IMR-90 (cell line): ENCODE measurements around the gene SLC35G6. TPM values are rescaled to one million over a fixed set of nuclear protein-coding genes. Genes with fewer than 3 reads are reported as not detected.
A peak's percentile ranks its signal among the peaks of the same experiment; 100 is the strongest.

Experiments used
- ATAC-seq: fragments of 200-7000 bp; cut with Tn5 transposase; 2 replicates; pipeline ENCODE4 v1.9.1; 2020; ENCODE audit warnings: low read depth, mild to moderate bottlenecking, moderate library complexity
- BruUV-seq: library from RNA; stranded (reverse); fragments of 400-500 nt; replicated peaks from 2 replicates; lab custom pipeline; 2021; lab: Mats Ljungman, UMichigan
- CTCF ChIA-PET: fragments of 300-600 bp; formaldehyde crosslinking; extraction: SDS; loops from one replicate; lab custom pipeline; 2021; ENCODE audit warnings: antibody characterized with exemption; lab: Yijun Ruan, JAX
- POLR2A ChIA-PET: fragments of 300-600 bp; sonication (Branson Sonifier 250); formaldehyde crosslinking; loops from one replicate; lab custom pipeline; 2022; ENCODE audit warnings: antibody characterized with exemption; ENCODE audit not compliant: unreplicated experiment; lab: Charles Lee
- DNase-seq: peaks from one replicate; pipeline ENCODE4 v3.0.0; 2013
- H2AFZ ChIP-seq: replicated peaks from 2 replicates; pipeline ENCODE3; 2013; ENCODE audit warnings: low read length, mild to moderate bottlenecking; ENCODE audit not compliant: poor library complexity
- H2AK5ac ChIP-seq: 2 replicates; pipeline ENCODE4 v1.6.1; 2013; ENCODE audit warnings: low read depth, low read length, inconsistent platforms
- H2AK9ac ChIP-seq: replicated peaks from 2 replicates; pipeline ENCODE3; 2013; ENCODE audit warnings: mild to moderate bottlenecking, low read depth, low read length, moderate library complexity; ENCODE audit not compliant: poor library complexity
- H2BK120ac ChIP-seq: 2 replicates; pipeline ENCODE4 v1.6.1; 2013; ENCODE audit warnings: low read depth, low read length, inconsistent platforms
- H2BK15ac ChIP-seq: 3 replicates; pipeline ENCODE4 v1.6.1; 2013; ENCODE audit warnings: low read depth, low read length, inconsistent platforms
- H2BK20ac ChIP-seq: 2 replicates; pipeline ENCODE4 v1.6.1; 2013; ENCODE audit warnings: low read depth, mild to moderate bottlenecking, inconsistent platforms, low read length, moderate library complexity
- H2BK5ac ChIP-seq: 2 replicates; pipeline ENCODE4 v1.6.1; 2013; ENCODE audit warnings: mild to moderate bottlenecking, low read depth, low read length, inconsistent platforms; ENCODE audit not compliant: poor library complexity, severe bottlenecking
- H3K14ac ChIP-seq: replicated peaks from 2 replicates; pipeline ENCODE4 v1.6.1; 2013; ENCODE audit warnings: low read depth, low read length, inconsistent platforms
- H3K18ac ChIP-seq: 2 replicates; pipeline ENCODE4 v1.6.1; 2013; ENCODE audit warnings: low read depth, low read length, control low read depth
- H3K23ac ChIP-seq: 2 replicates; pipeline ENCODE4 v1.6.1; 2013; ENCODE audit warnings: low read depth, low read length, inconsistent platforms
- H3K27ac ChIP-seq: 2 replicates; pipeline ENCODE4 v1.5.1; 2013; ENCODE audit warnings: mild to moderate bottlenecking, control low read depth, low read length; ENCODE audit not compliant: insufficient read depth
- H3K27me3 ChIP-seq: 2 replicates; pipeline ENCODE4 v1.6.1; 2013; ENCODE audit warnings: low read length; ENCODE audit not compliant: control insufficient read depth, insufficient read depth
- H3K36me3 ChIP-seq: 2 replicates; pipeline ENCODE4 v1.6.1; 2013; ENCODE audit warnings: low read length, mixed read lengths; ENCODE audit not compliant: control insufficient read depth, insufficient read depth
- H3K4ac ChIP-seq: 2 replicates; pipeline ENCODE4 v1.6.1; 2013; ENCODE audit warnings: low read depth, low read length, inconsistent platforms
- H3K4me1 ChIP-seq: 2 replicates; pipeline ENCODE4 v1.6.1; 2013; ENCODE audit warnings: low read length, mixed read lengths; ENCODE audit not compliant: control insufficient read depth, insufficient read depth
- H3K4me2 ChIP-seq: 2 replicates; pipeline ENCODE4 v1.6.1; 2013; ENCODE audit warnings: low read depth, mild to moderate bottlenecking, control low read depth, low read length, moderate library complexity
- H3K4me3 ChIP-seq: 2 replicates; pipeline ENCODE4 v1.5.1; 2013; ENCODE audit warnings: low read depth, mild to moderate bottlenecking, control low read depth, low read length, moderate library complexity; ENCODE audit not compliant: insufficient read depth
- H3K56ac ChIP-seq: 2 replicates; pipeline ENCODE4 v1.6.1; 2013; ENCODE audit warnings: low read length, inconsistent platforms; ENCODE audit not compliant: insufficient read depth; ENCODE audit errors: extremely low read depth
- H3K79me1 ChIP-seq, 2 experiments: 2 replicates each; pipeline ENCODE4 v1.6.1; 2013; ENCODE audit warnings: low read length in 2 of 2, inconsistent platforms in 1 of 2, low read depth in 1 of 2
- H3K9ac ChIP-seq: 2 replicates; pipeline ENCODE4 v1.6.1; 2013; ENCODE audit warnings: low read depth, low read length, control low read depth
- H3K9me1 ChIP-seq: 2 replicates; pipeline ENCODE4 v1.6.1; 2013; ENCODE audit warnings: low read length, inconsistent platforms; ENCODE audit not compliant: insufficient read depth
- H3K9me3 ChIP-seq: 2 replicates; pipeline ENCODE4 v1.6.1; 2013; ENCODE audit warnings: low read length; ENCODE audit not compliant: control insufficient read depth, insufficient read depth
- H4K20me1 ChIP-seq: 2 replicates; pipeline ENCODE4 v1.6.1; 2013; ENCODE audit warnings: low read length, inconsistent platforms; ENCODE audit not compliant: insufficient read depth
- H4K5ac ChIP-seq: 2 replicates; pipeline ENCODE4 v1.6.1; 2013; ENCODE audit warnings: mild to moderate bottlenecking, low read depth, low read length, control low read depth
- H4K8ac ChIP-seq, 2 experiments: 2 replicates each; pipeline ENCODE4 v1.6.1; 2013; ENCODE audit warnings: low read depth in 2 of 2, low read length in 2 of 2, control low read depth in 1 of 2, inconsistent platforms in 1 of 2
- H4K91ac ChIP-seq: 2 replicates; pipeline ENCODE4 v1.6.1; 2013; ENCODE audit warnings: low read depth, low read length, inconsistent platforms; ENCODE audit not compliant: insufficient read depth
- BHLHE40 ChIP-seq: fragments of 150-350 bp; IDR thresholded peaks from 2 replicates; pipeline ENCODE4 v1.6.1; 2016; ENCODE audit warnings: mild to moderate bottlenecking, low read depth, low read length
- CTCF ChIP-seq: conservative IDR thresholded peaks from 2 replicates; pipeline ENCODE4 v1.5.1; 2012; ENCODE audit warnings: mild to moderate bottlenecking, low read depth, low read length, improper control_type of control experiment
- MAZ ChIP-seq: IDR thresholded peaks from 2 replicates; pipeline ENCODE4 v1.6.1; 2012; ENCODE audit warnings: low read depth, mild to moderate bottlenecking, low read length, improper control_type of control experiment, moderate library complexity, borderline replicate concordance
- POLR2A ChIP-seq: IDR thresholded peaks from 2 replicates; pipeline ENCODE4 v1.6.1; 2012; ENCODE audit warnings: mild to moderate bottlenecking, low read depth, low read length
- RAD21 ChIP-seq: IDR thresholded peaks from 2 replicates; pipeline ENCODE4 v1.6.1; 2012; ENCODE audit warnings: low read length, improper control_type of control experiment
- RCOR1 ChIP-seq: IDR thresholded peaks from 2 replicates; pipeline ENCODE4 v1.6.1; 2012; ENCODE audit warnings: mild to moderate bottlenecking, low read length, improper control_type of control experiment; ENCODE audit not compliant: insufficient replicate concordance
- RFX5 ChIP-seq: IDR thresholded peaks from 2 replicates; pipeline ENCODE4 v1.8.0; 2012; ENCODE audit warnings: low read depth, mild to moderate bottlenecking, low read length, moderate library complexity
- SMC3 ChIP-seq: fragments of 150-350 bp; IDR thresholded peaks from 2 replicates; pipeline ENCODE4 v1.6.1; 2016; ENCODE audit warnings: low read depth, mild to moderate bottlenecking, antibody characterized with exemption, low read length, moderate library complexity
- USF2 ChIP-seq: fragments of 150-350 bp; IDR thresholded peaks from 2 replicates; pipeline ENCODE4 v1.6.1; 2017; ENCODE audit warnings: mild to moderate bottlenecking, antibody characterized with exemption, low read length, low read depth
- WGBS, 2 experiments: methylation state at CpG; one replicate each; pipeline versions ENCODE4 v1.1.5 to v1.1.7; 2013; ENCODE audit warnings: missing lambda C conversion rate in 2 of 2; ENCODE audit not compliant: insufficient read length in 1 of 2; ENCODE audit errors: extremely low coverage in 2 of 2; 5-methylcytosine and 5-hydroxymethylcytosine counted together
- dilution Hi-C: fragments of 300-500 bp; cut with HindIII; formaldehyde crosslinking; loops from one replicate; pipeline ENCODE4 v1.14.3; 2018; ENCODE audit warnings: low sequenced_read_pairs; ENCODE audit not compliant: unreplicated experiment
- in situ Hi-C: fragments of 300-500 bp; cut with MboI; formaldehyde crosslinking; loops from 3 replicates; pipeline ENCODE4 v1.14.3; 2019; ENCODE audit warnings: low sequenced_read_pairs, inconsistent platforms, mixed read lengths
- intact Hi-C: fragments of 100-400 bp; cut with micrococcal nuclease; formaldehyde crosslinking; loops from 2 replicates; pipeline ENCODE4 v1.10.0; 2022
- polyA plus RNA-seq, 3 experiments: library from polyadenylated mRNA; depleted of rRNA; stranded (reverse); fragments of >200 nt; gene quantifications; 2 replicates each; pipeline ENCODE4 v1.2.3, GENCODE V29; 2012; ENCODE audit warnings: low replicate concordance in 1 of 3
- total RNA-seq: library from RNA; depleted of rRNA; stranded (reverse); fragments of >200 nt; gene quantifications from 2 replicates; pipeline ENCODE4 v1.2.3, GENCODE V29; 2012

SLC35G6 gene
- total and polyA plus RNA-seq, 2 of the 4 experiments (the other 2 are of a cell fraction) = not detected

DNA sequence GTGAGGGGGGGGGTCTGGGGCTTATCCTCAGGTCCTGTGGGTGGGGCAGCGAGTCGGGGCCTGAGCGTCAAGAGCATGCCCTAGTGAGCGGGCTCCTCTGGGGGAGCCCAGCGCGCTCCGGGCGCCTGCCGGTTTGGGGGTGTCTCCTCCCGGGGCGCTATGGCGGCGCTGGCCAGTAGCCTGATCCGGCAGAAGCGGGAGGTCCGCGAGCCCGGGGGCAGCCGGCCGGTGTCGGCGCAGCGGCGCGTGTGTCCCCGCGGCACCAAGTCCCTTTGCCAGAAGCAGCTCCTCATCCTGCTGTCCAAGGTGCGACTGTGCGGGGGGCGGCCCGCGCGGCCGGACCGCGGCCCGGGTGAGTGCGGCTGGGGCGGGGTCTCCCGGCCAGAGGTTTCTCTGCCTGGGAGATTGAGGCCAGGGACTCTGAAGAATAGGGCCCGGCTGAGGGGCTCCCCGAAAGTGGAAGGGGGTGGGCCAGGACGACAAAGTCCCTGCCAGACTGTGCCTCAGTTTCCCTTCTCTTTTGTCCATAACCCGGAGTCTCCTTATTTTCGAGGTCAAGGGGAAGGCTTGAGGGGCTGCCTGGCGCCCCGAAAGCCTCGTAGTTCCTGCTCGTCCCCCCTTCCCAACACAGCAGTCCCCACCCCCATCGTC, 41.7 kb upstream of the SLC35G6 start, which contains the start of gene FGF11:
TSS of gene FGF11 (plus strand) at position 51 of the 651 bp plus-strand sequence. CDS start at position 160, 109 bp downstream.
- intact Hi-C loops (loop anchor here (5.0 kb wide), 1 partner anchor 87 kb away; the partner anchor contains the start of gene KCTD11), dilution Hi-C loops (no loop called here), in situ Hi-C loops (no loop called here)
- Histone ChIP-seq H3K79me1 (peaks cover 0 to 2% of the 10 kb centered on the region in 2 experiments; a peak in 1 of 4 replicates), H3K36me3 (no peaks in the 10 kb centered on the region), H3K27me3 (peaks cover 34% of the 10 kb centered on the region), H3K23ac (peak within 1 kb of the TSS; percentile 75; the same call in 1 of the 2 replicates), H3K9me3 (no peaks in the 10 kb centered on the region), H4K5ac (peak within 1 kb of the TSS; percentile 97), H3K14ac (peak within 1 kb of the TSS; percentile 69; the same call in 1 of the 2 replicates), H3K9ac (peak within 1 kb of the TSS; percentile 67), H2BK5ac (no peak within 1 kb of the TSS), H3K56ac (no peak within 1 kb of the TSS; the same call in 1 of the 2 replicates), H2AK9ac (peak within 1 kb of the TSS; percentile 93), H3K4ac (peak within 1 kb of the TSS; percentile 78), H4K91ac (peak within 1 kb of the TSS; percentile 74; the same call in 1 of the 2 replicates), H2AK5ac (peak within 1 kb of the TSS; percentile 68), H2BK20ac (no peak within 1 kb of the TSS), H3K18ac (peak within 1 kb of the TSS; percentile 65), H3K4me2 (peak within 1 kb of the TSS; percentile 80), H3K9me1 (0 out of 2 replicates have a peak, but pooled peaks cover 5% of the 10 kb centered on the region), H4K8ac (peak within 1 kb of the TSS; percentile 84 to 94), H4K20me1 (peaks cover 3% of the 10 kb centered on the region; the same call in 1 of the 2 replicates), H3K4me1 (peaks cover 13% of the 10 kb centered on the region), H2BK15ac (peak within 1 kb of the TSS; percentile 61; the same call in 1 of the 3 replicates), H3K4me3 (peak within 1 kb of the TSS; percentile 48), H2AFZ (peak within 1 kb of the TSS; percentile 84), H3K27ac (no peak within 1 kb of the TSS; the same call in 1 of the 2 replicates), H2BK120ac (no peak within 1 kb of the TSS; the same call in 1 of the 2 replicates)
- ChIA-PET POLR2A (no interaction called here), CTCF (no interaction called here)
- ATAC-seq (no peak), DNase-seq (no peak)
- no TSS peak for BruUV-seq
- TF ChIP-seq RCOR1 = no peak
- no peak for TF ChIP-seq USF2
- no peak for TF ChIP-seq CTCF
- TF ChIP-seq SMC3 = no peak
- no peak for TF ChIP-seq BHLHE40
- TF ChIP-seq MAZ = no peak; the same call in 1 of the 2 replicates
- no peak for TF ChIP-seq POLR2A
- TF ChIP-seq RFX5 = no peak
- no peak for TF ChIP-seq RAD21
- 0% methylated on average over 11 of the region's 50 CpGs; no CpG with 5 or more reads in 1 of the 2 experiments for WGBS, 2 experiments
